Measurements from ENCODE around the gene KLF18.

The KLF18 gene

GRCh38 chr1:44161546-44161945, 20.1 kb upstream of the KLF18 start:
- no peaks in the 10 kb centered on the region for H3K4me1 ChIP-seq (ENCODE audit: control insufficient read depth, insufficient read depth, low read length)
- TF ChIP-seq ZNF791 (tag by site-specific recombination; IDR thresholded peaks at IDR 0.05) (peak; percentile 95), SETDB1 (IDR thresholded peaks at IDR 0.05; ENCODE audit: insufficient read length, low read length) (peak; percentile 83), SALL2 (tag by site-specific recombination; IDR thresholded peaks at IDR 0.05; ENCODE audit: borderline replicate concordance) (no peak), HOXA7 (CRISPR knock-in tag; IDR thresholded peaks at IDR 0.05; ENCODE audit: borderline replicate concordance) (no peak)
- ChIA-PET POLR2A (no interaction called here), CTCF (interaction anchor here (0.9 to 2.0 kb wide), 2 partner anchors 9 to 114 kb away, joined by 3 to 4 read pairs; no protein-coding TSS in a partner anchor)
- no peak overlapping the region for H3K27ac ChIP-seq (ENCODE audit: extremely low read depth, low read depth, low read length)
- no peaks in the 10 kb centered on the region for H3K9me3 ChIP-seq (ENCODE audit: control insufficient read depth, insufficient read depth, low read depth, low read length)
- no peaks in the 10 kb centered on the region for H3K36me3 ChIP-seq (ENCODE audit: control insufficient read depth in 2 of 2, insufficient read depth in 1 of 2, low read length in 2 of 2)
- no peak overlapping the region for H3K4me3 ChIP-seq (ENCODE audit: low read depth, low read length)

GRCh38 chr1:44158871-44159270, 17.4 kb upstream of the KLF18 start:
- H3K4me3 ChIP-seq (ENCODE audit: low read depth, low read length) = no peak overlapping the region
- ChIA-PET POLR2A (no interaction called here), CTCF (no interaction called here)
- no peak for TF ChIP-seq ZNF138 (tag by site-specific recombination; IDR thresholded peaks at IDR 0.05; ENCODE audit: borderline replicate concordance)
- TF ChIP-seq PRDM1 (tag by site-specific recombination; IDR thresholded peaks at IDR 0.05) = peak; percentile 80
- no peak for TF ChIP-seq ZNF530 (tag by site-specific recombination; IDR thresholded peaks at IDR 0.05; ENCODE audit: low read depth)
- peak; percentile 32; the same call in 1 of the 2 replicates for TF ChIP-seq ZNF248 (tag by site-specific recombination; IDR thresholded peaks at IDR 0.05)
- TF ChIP-seq ZNF366 (tag by site-specific recombination; conservative IDR thresholded peaks at IDR 0.05) = peak; percentile 79
- no peak for TF ChIP-seq YY2 (tag by site-specific recombination; IDR thresholded peaks at IDR 0.05)
- no peaks in the 10 kb centered on the region for H3K36me3 ChIP-seq (ENCODE audit: control insufficient read depth in 2 of 2, insufficient read depth in 1 of 2, low read length in 2 of 2)
- no peak overlapping the region for H3K27ac ChIP-seq (ENCODE audit: extremely low read depth, low read depth, low read length)
- no peaks in the 10 kb centered on the region for H3K9me3 ChIP-seq (ENCODE audit: control insufficient read depth, insufficient read depth, low read depth, low read length)
- H3K4me1 ChIP-seq (ENCODE audit: control insufficient read depth, insufficient read depth, low read length) = peaks cover 6% of the 10 kb centered on the region; the same call in 1 of the 2 replicates

- ChIA-PET CTCF (no interaction called here), POLR2A (no interaction called here)
- Histone ChIP-seq H3K4me3 (ENCODE audit: low read depth, low read length) (no peak overlapping the region), H3K27ac (ENCODE audit: extremely low read depth, low read depth, low read length) (no peak overlapping the region), H3K9me3 (ENCODE audit: control insufficient read depth, insufficient read depth, low read depth, low read length) (no peaks in the 10 kb centered on the region), H3K4me1 (ENCODE audit: control insufficient read depth, insufficient read depth, low read length) (peaks cover 6% of the 10 kb centered on the region; the same call in 1 of the 2 replicates), H3K36me3 (ENCODE audit: control insufficient read depth in 2 of 2, insufficient read depth in 1 of 2, low read length in 2 of 2) (no peaks in the 10 kb centered on the region)
- TF ChIP-seq ZNF626 (tag by site-specific recombination; IDR thresholded peaks at IDR 0.05) = no peak
- TF ChIP-seq HIC1 (tag by site-specific recombination; IDR thresholded peaks at IDR 0.05) = no peak
- no peak for TF ChIP-seq ZNF292 (tag by site-specific recombination; IDR thresholded peaks at IDR 0.05; ENCODE audit: borderline replicate concordance, low read depth)
Observed at GRCh38 chr1:44157903-44158302, 16.5 kb upstream of the KLF18 start.

- TF ChIP-seq SP7 (tag by site-specific recombination; IDR thresholded peaks at IDR 0.05) = peak; percentile 69
- peak; percentile 55; the same call in 1 of the 2 replicates for TF ChIP-seq ATF2 (tag by site-specific recombination; IDR thresholded peaks at IDR 0.05; ENCODE audit: low read depth)
- TF ChIP-seq KLF1 (tag by site-specific recombination; IDR thresholded peaks at IDR 0.05) = 0 out of 2 replicates have a peak, but pooled peaks have one; percentile 17
- 0 out of 2 replicates have a peak, but pooled peaks have one; percentile 27 for TF ChIP-seq KLF16 (tag by site-specific recombination; IDR thresholded peaks at IDR 0.05)
- no peak for TF ChIP-seq ZNF221 (tag by site-specific recombination; IDR thresholded peaks at IDR 0.05; ENCODE audit: borderline replicate concordance)
- TF ChIP-seq TRIM28 (IDR thresholded peaks at IDR 0.05; ENCODE audit: borderline replicate concordance, low read length) = no peak
- peak; percentile 49; the same call in 1 of the 2 replicates for TF ChIP-seq KLF10 (tag by site-specific recombination; IDR thresholded peaks at IDR 0.05)
- 0 out of 2 replicates have a peak, but pooled peaks have one; percentile 34 for TF ChIP-seq KLF9 (tag by site-specific recombination; IDR thresholded peaks at IDR 0.05; ENCODE audit: low read depth)
- H3K27ac ChIP-seq (ENCODE audit: extremely low read depth, low read depth, low read length) = no peak overlapping the region
- no peak overlapping the region for H3K4me3 ChIP-seq (ENCODE audit: low read depth, low read length)
- POLR2A ChIA-PET = no interaction called here
- CTCF ChIA-PET = no interaction called here
- no peaks in the 10 kb centered on the region for H3K9me3 ChIP-seq (ENCODE audit: control insufficient read depth, insufficient read depth, low read depth, low read length)
- no peaks in the 10 kb centered on the region for H3K36me3 ChIP-seq (ENCODE audit: control insufficient read depth in 2 of 2, insufficient read depth in 1 of 2, low read length in 2 of 2)
- H3K4me1 ChIP-seq (ENCODE audit: control insufficient read depth, insufficient read depth, low read length) = peaks cover 6% of the 10 kb centered on the region; the same call in 1 of the 2 replicates
Observed at GRCh38 chr1:44154049-44154448, 12.6 kb upstream of the KLF18 start.

Measured in HEK293 (cell line).